CD4-positive, CD25-positive, alpha-beta regulatory T cell (primary cell): ENCODE data around the gene PPP4R3B. TPM values are rescaled to one million over a fixed set of nuclear protein-coding genes. Genes with fewer than 3 reads are reported as not detected.
"Not testable (repeated sequence)": the region's sequence is repeated elsewhere in the genome, so short reads cannot be mapped to it uniquely, and the experiment has no call there.

Experiments
- ATAC-seq, 2 donors: fragments of 150-1000 bp; cut with Tn5 transposase; one replicate each; pipeline ENCODE4 v1.10.0; 2021; ENCODE audit warnings: low read depth in 2 of 2, moderate number of reproducible peaks in 2 of 2, moderate library complexity in 1 of 2
- DNase-seq, 3 donors: peaks; one replicate each; pipeline versions ENCODE4 v3.0.0 to v3.0.0-alpha.2; 2012 to 2022; ENCODE audit warnings: mixed read lengths in 1 of 3
- H3K27ac ChIP-seq: one replicate; pipeline ENCODE4 v1.7.0; 2013; ENCODE audit warnings: mild to moderate bottlenecking, low read length; ENCODE audit not compliant: insufficient read depth, poor library complexity, severe bottlenecking
- H3K27me3 ChIP-seq: one replicate; pipeline ENCODE4 v1.7.0; 2013; ENCODE audit warnings: low read length; ENCODE audit not compliant: control insufficient read depth, insufficient read depth
- H3K36me3 ChIP-seq: one replicate; pipeline ENCODE4 v1.7.0; 2013; ENCODE audit warnings: mild to moderate bottlenecking, low read length, moderate library complexity; ENCODE audit not compliant: control insufficient read depth, insufficient read depth
- H3K4me1 ChIP-seq: 2 replicates; pipeline ENCODE4 v1.7.0; 2013; ENCODE audit warnings: mild to moderate bottlenecking, low read length; ENCODE audit not compliant: insufficient read depth, control insufficient read depth, poor library complexity, severe bottlenecking
- H3K4me3 ChIP-seq: one replicate; pipeline ENCODE4 v1.7.0; 2013; ENCODE audit warnings: low read depth, mild to moderate bottlenecking, low read length, moderate library complexity
- H3K9me3 ChIP-seq, 2 experiments: 1 replicate in 1 of 2; 2 replicates in 1 of 2; pipeline ENCODE4 v1.7.0; 2013; ENCODE audit warnings: low read length in 2 of 2, mild to moderate bottlenecking in 1 of 2, moderate library complexity in 1 of 2; ENCODE audit not compliant: control insufficient read depth in 2 of 2
- H3K27ac Mint-ChIP-seq, 3 donors: one replicate each; pipeline ENCODE4 v1.8.0; 2020 to 2022; ENCODE audit warnings: mild to moderate bottlenecking in 3 of 3, mixed read lengths in 3 of 3, moderate library complexity in 2 of 3
- H3K27me3 Mint-ChIP-seq: one replicate; pipeline ENCODE4 v1.8.0; 2022; ENCODE audit warnings: mild to moderate bottlenecking, mixed read lengths
- H3K36me3 Mint-ChIP-seq: one replicate; pipeline ENCODE4 v1.8.0; 2020; ENCODE audit warnings: mixed read lengths
- H3K4me1 Mint-ChIP-seq, 4 donors: one replicate each; pipeline ENCODE4 v1.8.0; 2020 to 2022; ENCODE audit warnings: mixed read lengths in 4 of 4, mild to moderate bottlenecking in 1 of 4
- H3K4me3 Mint-ChIP-seq, 4 donors: one replicate each; pipeline ENCODE4 v1.8.0; 2020 to 2022; ENCODE audit warnings: mild to moderate bottlenecking in 4 of 4, mixed read lengths in 4 of 4, moderate library complexity in 3 of 4
- H3K9me3 Mint-ChIP-seq, 7 donors: one replicate each; pipeline ENCODE4 v1.8.0; 2020 to 2022; ENCODE audit warnings: mixed read lengths in 7 of 7, mild to moderate bottlenecking in 3 of 7, moderate library complexity in 2 of 7
- polyA plus RNA-seq, 4 donors: library from polyadenylated mRNA; unstranded; fragments of 300-500 nt; fragmentation: Illumina TruSeq; gene quantifications; one replicate each; pipeline ENCODE4 v1.2.3, GENCODE V29; 2021
- total RNA-seq: library from RNA; stranded (reverse); gene quantifications from one replicate; pipeline ENCODE4 v1.2.3, GENCODE V29; 2022

PPP4R3B gene
- total and polyA plus RNA-seq, 5 donors from 2014 or later, result 71.8 to 85.4 (median 77.6) TPM

DNA sequence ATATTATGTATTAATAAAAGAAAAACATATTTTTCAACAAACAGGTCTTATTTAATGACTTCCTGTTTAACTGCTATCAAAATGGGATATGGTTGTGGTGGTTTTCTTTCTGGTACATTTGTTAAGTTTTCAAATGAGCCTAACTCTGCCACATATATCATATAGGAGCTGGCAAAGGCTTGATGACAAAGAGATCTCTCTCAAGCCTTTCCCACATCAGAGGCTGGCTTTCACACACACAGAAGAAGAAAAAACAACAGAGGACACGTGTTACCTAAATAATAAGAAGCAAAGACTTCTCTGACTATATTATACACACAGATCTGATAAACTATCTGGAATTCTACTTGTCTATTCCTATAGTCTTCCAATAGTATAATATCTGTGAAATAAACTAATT lies 51.8 kb downstream of the PPP4R3B start:
- Histone ChIP-seq H3K27ac (peak overlapping the region; percentile 23), H3K9me3 (no peaks in the 10 kb centered on the region), H3K36me3 (peaks cover 86% of the 10 kb centered on the region), H3K4me3 (peak overlapping the region; percentile 2), H3K27me3 (no peaks in the 10 kb centered on the region), H3K4me1 (peaks cover 11% of the 10 kb centered on the region)
- H3K27me3 Mint-ChIP-seq, result no peaks in the 10 kb centered on the region
- peaks cover 0 to 4% (median 0%) of the 10 kb centered on the region in 7 donors for H3K9me3 Mint-ChIP-seq
- peak overlapping the region in 2 of 3 donors; percentile 51 to 91 for H3K27ac Mint-ChIP-seq
- DNase-seq (no peak), ATAC-seq (no peak)
- H3K4me3 Mint-ChIP-seq, result peak overlapping the region in 1 of 4 donors; percentile 41
- peaks cover 8 to 25% (median 16%) of the 10 kb centered on the region in 4 donors for H3K4me1 Mint-ChIP-seq
- peaks cover 72% of the 10 kb centered on the region for H3K36me3 Mint-ChIP-seq

DNA sequence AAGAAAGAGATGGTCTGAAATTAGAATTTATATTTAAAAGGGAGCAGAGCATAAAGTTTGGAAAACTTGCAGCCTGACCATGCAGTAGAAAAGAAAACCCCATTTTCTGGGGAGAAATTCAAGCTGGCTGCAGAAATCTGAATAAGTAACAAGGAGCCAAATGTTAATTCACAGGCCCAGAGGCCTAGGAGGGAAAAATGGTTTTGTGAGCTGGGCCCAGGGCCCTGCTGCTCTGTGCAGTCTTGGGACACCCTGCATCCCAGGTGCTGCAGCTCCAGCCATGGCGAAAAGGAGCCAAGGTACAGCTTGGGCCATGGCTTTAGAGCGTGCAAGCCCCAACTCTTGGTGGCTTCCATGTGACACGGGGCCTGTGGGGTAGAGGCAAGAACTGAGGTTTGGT lies 56.6 kb downstream of the PPP4R3B start:
- no peak overlapping the region for H3K4me3 Mint-ChIP-seq

DNA sequence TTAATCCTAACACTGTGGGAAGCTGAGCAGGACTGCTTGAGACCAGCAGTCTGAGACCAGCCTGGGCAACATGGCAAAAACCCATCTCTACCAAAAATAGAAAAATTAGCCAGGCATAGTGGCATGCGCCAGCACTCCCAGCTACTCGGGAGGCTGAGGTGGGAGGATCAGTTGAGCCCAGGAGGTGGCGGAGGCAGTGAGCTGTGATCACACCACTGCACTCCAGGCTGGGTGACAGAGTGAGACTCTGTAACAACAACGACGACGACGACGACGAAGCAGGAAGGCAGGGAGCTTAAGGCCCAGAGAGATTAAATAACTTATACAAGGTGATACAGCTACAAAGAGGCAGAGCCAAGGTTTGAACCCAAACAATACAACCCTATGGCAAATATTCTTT lies 60.6 kb downstream of the PPP4R3B start:
- Histone ChIP-seq H3K4me1 (no peaks in the 10 kb centered on the region), H3K27me3 (no peaks in the 10 kb centered on the region), H3K4me3 (no peak overlapping the region), H3K27ac (no peak overlapping the region), H3K9me3 (no peaks in the 10 kb centered on the region), H3K36me3 (peaks cover 71% of the 10 kb centered on the region)
- Mint-ChIP-seq H3K36me3 (peaks cover 55% of the 10 kb centered on the region), H3K27me3 (no peaks in the 10 kb centered on the region), H3K9me3 (peaks cover 0 to 4% (median 0%) of the 10 kb centered on the region in 7 donors), H3K27ac (peak overlapping the region in 2 of 3 donors; percentile 80), H3K4me3 (no peak overlapping the region), H3K4me1 (peaks cover 7 to 18% (median 14%) of the 10 kb centered on the region in 4 donors)
- DNase-seq (no peak), ATAC-seq (no peak)

More for the DNA sequence above, 56.6 kb downstream of the PPP4R3B start:
- Histone ChIP-seq H3K36me3 (peaks cover 90% of the 10 kb centered on the region), H3K27ac (no peak overlapping the region), H3K9me3 (no peaks in the 10 kb centered on the region), H3K4me1 (peaks cover 3% of the 10 kb centered on the region), H3K4me3 (no peak overlapping the region), H3K27me3 (no peaks in the 10 kb centered on the region)
- Mint-ChIP-seq H3K9me3 (peaks cover 0 to 6% (median 0%) of the 10 kb centered on the region in 7 donors), H3K36me3 (peaks cover 64% of the 10 kb centered on the region), H3K27ac (no peak overlapping the region), H3K27me3 (no peaks in the 10 kb centered on the region), H3K4me1 (peaks cover 0 to 11% (median 10%) of the 10 kb centered on the region in 4 donors)
- ATAC-seq (no peak), DNase-seq (no peak)

DNA sequence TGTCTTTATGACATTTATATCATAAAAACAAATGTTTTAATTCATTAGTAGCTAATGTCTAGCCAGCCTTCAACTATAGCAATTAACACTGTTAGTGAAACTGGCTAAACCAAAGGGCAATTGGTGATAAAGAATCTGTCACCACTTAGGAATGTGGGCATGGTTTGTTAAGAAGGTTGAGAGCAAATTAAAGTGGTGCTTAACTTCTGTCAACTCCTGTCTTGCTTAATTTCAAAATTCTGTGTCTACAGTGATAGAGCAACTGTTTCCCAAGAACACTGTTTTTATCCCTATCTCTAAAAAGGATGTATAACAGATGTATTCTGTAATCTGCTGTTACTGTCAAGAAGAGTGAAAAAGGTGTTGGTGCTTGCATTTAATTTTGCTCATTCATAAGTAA lies 61.4 kb downstream of the PPP4R3B start:
- H3K4me3 Mint-ChIP-seq, result no peak overlapping the region
- no peaks in the 10 kb centered on the region for H3K27me3 ChIP-seq
- H3K27ac ChIP-seq, result no peak overlapping the region
- peaks cover 46% of the 10 kb centered on the region for H3K36me3 Mint-ChIP-seq
- H3K4me1 ChIP-seq, result no peaks in the 10 kb centered on the region
- H3K9me3 Mint-ChIP-seq, result peaks cover 0 to 2% (median 0%) of the 10 kb centered on the region in 7 donors
- no peaks in the 10 kb centered on the region for H3K27me3 Mint-ChIP-seq
- H3K27ac Mint-ChIP-seq, result peak overlapping the region in 1 of 3 donors; percentile 38
- DNase-seq, result no peak
- H3K9me3 ChIP-seq, result no peaks in the 10 kb centered on the region
- H3K4me1 Mint-ChIP-seq, result peaks cover 7 to 18% (median 14%) of the 10 kb centered on the region in 4 donors
- H3K4me3 ChIP-seq, result no peak overlapping the region
- H3K36me3 ChIP-seq, result peaks cover 64% of the 10 kb centered on the region
- ATAC-seq, result no peak

DNA sequence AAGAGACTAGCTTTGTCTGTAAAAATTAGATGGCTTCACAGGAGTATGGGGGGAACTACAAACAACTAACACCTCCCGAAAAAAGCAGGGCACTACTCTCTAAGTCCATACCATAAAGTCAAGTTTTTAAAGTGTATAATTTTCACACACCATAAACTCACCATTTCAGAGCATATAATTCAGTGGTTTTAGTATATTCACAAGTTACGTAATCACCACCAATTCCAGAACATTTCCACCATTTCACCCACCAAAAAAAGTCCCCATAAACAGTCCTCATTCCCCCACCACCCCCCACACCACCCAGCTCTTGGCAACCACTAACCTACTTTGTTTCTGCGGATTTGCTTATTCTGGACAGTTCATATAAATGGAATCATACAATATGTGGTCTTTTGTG lies 64.1 kb downstream of the PPP4R3B start:
- no peak overlapping the region for H3K4me3 ChIP-seq
- ATAC-seq (no peak), DNase-seq (no peak)
- no peaks in the 10 kb centered on the region for H3K9me3 ChIP-seq
- Mint-ChIP-seq H3K36me3 (peaks cover 43% of the 10 kb centered on the region), H3K27me3 (no peaks in the 10 kb centered on the region), H3K4me1 (peaks cover 10 to 24% (median 16%) of the 10 kb centered on the region in 4 donors), H3K27ac (peak overlapping the region in 1 of 3 donors; percentile 23), H3K4me3 (no peak overlapping the region), H3K9me3 (no peaks in the 10 kb centered on the region)
- H3K27me3 ChIP-seq, result no peaks in the 10 kb centered on the region
- H3K27ac ChIP-seq, result no peak overlapping the region
- H3K4me1 ChIP-seq, result no peaks in the 10 kb centered on the region
- peaks cover 69% of the 10 kb centered on the region for H3K36me3 ChIP-seq

DNA sequence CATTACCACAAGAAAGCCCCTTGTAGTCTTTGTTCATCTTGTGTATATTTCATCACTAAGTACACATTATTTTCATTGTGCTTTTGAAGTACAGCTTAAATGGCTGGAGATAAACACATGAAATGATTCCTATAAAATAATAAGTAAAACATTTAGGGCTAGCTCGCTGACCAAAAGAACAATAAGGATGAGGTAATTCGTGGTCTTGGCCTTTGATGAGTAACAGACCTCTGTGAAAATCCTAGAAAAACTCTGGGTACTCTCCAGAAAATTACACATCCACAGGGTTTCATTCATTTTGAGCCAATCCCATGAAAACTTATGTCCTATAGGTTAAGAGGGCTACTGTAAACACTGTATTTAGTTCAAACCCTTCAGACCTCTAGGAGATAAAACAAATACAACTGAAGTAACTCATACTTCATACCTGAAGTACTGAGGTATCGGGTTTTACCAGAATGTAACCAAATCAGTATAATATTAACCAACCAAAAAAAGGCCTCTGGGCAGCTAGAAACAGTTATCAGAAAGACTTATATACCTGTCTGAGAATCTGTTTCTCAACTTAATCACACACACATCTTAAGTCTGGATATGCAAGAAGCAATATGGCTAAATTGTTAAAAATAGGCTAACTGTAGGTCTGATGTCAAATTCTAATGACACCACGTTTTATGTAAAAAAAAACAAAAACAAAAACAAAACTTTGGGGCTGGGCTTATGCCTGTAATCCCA lies 66.9 kb downstream of the PPP4R3B start:
- no peaks in the 10 kb centered on the region for H3K9me3 Mint-ChIP-seq
- peak overlapping the region in 2 of 3 donors; percentile 46 to 60 for H3K27ac Mint-ChIP-seq
- DNase-seq (no peak), ATAC-seq (no peak)
- Histone ChIP-seq H3K36me3 (peaks cover 53% of the 10 kb centered on the region), H3K27me3 (no peaks in the 10 kb centered on the region), H3K4me3 (no peak overlapping the region), H3K9me3 (no peaks in the 10 kb centered on the region), H3K27ac (peak overlapping the region; percentile 6), H3K4me1 (no peaks in the 10 kb centered on the region)
- H3K36me3 Mint-ChIP-seq, result peaks cover 40% of the 10 kb centered on the region
- H3K27me3 Mint-ChIP-seq, result no peaks in the 10 kb centered on the region
- no peak overlapping the region for H3K4me3 Mint-ChIP-seq
- H3K4me1 Mint-ChIP-seq, result peaks cover 7 to 24% (median 13%) of the 10 kb centered on the region in 4 donors

DNA sequence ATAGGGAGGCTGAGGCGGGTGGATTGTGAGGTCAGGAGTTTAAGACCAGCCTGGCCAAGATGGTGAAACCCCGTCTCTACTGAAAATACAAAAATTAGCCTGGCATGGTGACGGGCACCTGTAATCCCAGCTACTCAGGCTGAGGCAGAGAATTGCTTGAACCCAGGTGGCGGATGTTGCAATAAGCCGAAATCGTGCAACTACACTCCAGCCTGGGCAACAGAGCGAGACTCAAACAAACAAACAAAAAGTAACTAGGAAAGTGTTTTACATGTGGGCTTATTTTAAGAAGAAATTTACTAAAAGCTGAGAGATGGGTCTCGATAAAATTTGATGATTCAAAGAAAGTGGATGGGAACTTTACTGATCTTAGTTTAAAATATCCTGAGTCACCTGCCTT lies 69.7 kb downstream of the PPP4R3B start:
- H3K4me1 ChIP-seq, H3K4me3 ChIP-seq, ATAC-seq, H3K9me3 ChIP-seq, DNase-seq, H3K27me3 Mint-ChIP-seq, H3K27me3 ChIP-seq, H3K9me3 Mint-ChIP-seq, H3K4me3 Mint-ChIP-seq, H3K27ac ChIP-seq: not testable (repeated sequence)
- peaks cover 59% of the 10 kb centered on the region for H3K36me3 ChIP-seq
- H3K4me1 Mint-ChIP-seq, result peaks cover 8 to 17% (median 9%) of the 10 kb centered on the region in 4 donors
- H3K36me3 Mint-ChIP-seq, result peaks cover 30% of the 10 kb centered on the region
- H3K27ac Mint-ChIP-seq, result peak overlapping the region in 2 of 3 donors; percentile 23 to 28

DNA sequence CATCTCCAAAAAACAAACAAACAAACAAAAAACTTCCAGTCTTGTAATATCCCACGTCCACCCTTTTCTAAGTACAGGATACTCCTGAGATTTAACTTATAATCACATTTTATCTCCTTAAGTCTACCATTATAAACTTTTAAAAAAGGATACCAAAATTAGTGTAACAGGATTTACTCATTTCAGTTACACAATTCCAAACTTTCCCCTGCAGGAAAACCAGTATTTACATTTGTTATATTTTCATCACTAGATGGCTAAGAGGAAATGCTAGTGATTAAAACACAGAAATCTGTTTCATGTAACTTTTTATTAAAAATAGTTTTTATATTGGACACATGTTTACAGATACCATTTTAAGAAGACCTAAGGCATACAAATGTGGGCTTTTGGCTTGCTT lies 70.4 kb downstream of the PPP4R3B start:
- H3K4me3 ChIP-seq, result no peak overlapping the region
- no peak overlapping the region for H3K27ac ChIP-seq
- H3K36me3 ChIP-seq, result peaks cover 59% of the 10 kb centered on the region
- DNase-seq, result no peak
- no peaks in the 10 kb centered on the region for H3K27me3 Mint-ChIP-seq
- H3K9me3 ChIP-seq, result no peaks in the 10 kb centered on the region
- H3K9me3 Mint-ChIP-seq, result no peaks in the 10 kb centered on the region
- peaks cover 35% of the 10 kb centered on the region for H3K36me3 Mint-ChIP-seq
- no peak overlapping the region for H3K4me3 Mint-ChIP-seq
- no peak for ATAC-seq
- peak overlapping the region in 1 of 3 donors; percentile 56 for H3K27ac Mint-ChIP-seq
- H3K27me3 ChIP-seq, result no peaks in the 10 kb centered on the region
- no peaks in the 10 kb centered on the region for H3K4me1 ChIP-seq
- peaks cover 4 to 19% (median 7%) of the 10 kb centered on the region in 4 donors for H3K4me1 Mint-ChIP-seq
